WTC11 (cell line): Measurements from ENCODE around the gene CCDC183. TPM values are rescaled to one million over a fixed set of nuclear protein-coding genes. Genes with fewer than 3 reads are reported as not detected.

ENCODE experiments used
- ATAC-seq: fragments of 200-7000 bp; cut with Tn5 transposase; 2 replicates; pipeline ENCODE4 v1.10.0; 2021; ENCODE audit warnings: mild to moderate bottlenecking, moderate library complexity
- CTCF ChIA-PET: fragments of 300-600 bp; sonication (Branson Sonifier 250); formaldehyde crosslinking; loops from one replicate; lab custom pipeline; 2021; ENCODE audit warnings: antibody characterized with exemption; lab: Charles Lee
- POLR2A ChIA-PET: fragments of 350-600 bp; sonication (Branson Sonifier 250); formaldehyde crosslinking; loops from one replicate; lab custom pipeline; 2021; ENCODE audit warnings: antibody characterized with exemption; lab: Charles Lee
- DNase-seq: peaks from one replicate; pipeline ENCODE4 v3.0.0; 2021; ENCODE audit warnings: low spot score
- H3K27ac Mint-ChIP-seq: 2 replicates; pipeline ENCODE4 v1.8.0; 2021; ENCODE audit warnings: mixed read lengths
- H3K27me3 Mint-ChIP-seq: 2 replicates; pipeline ENCODE4 v1.8.0; 2021; ENCODE audit warnings: low read depth, mild to moderate bottlenecking, moderate library complexity, mixed read lengths
- H3K36me3 Mint-ChIP-seq: 2 replicates; pipeline ENCODE4 v1.8.0; 2021; ENCODE audit warnings: mixed read lengths
- H3K4me1 Mint-ChIP-seq: 2 replicates; pipeline ENCODE4 v1.8.0; 2022; ENCODE audit warnings: mixed read lengths
- H3K4me3 Mint-ChIP-seq: 2 replicates; pipeline ENCODE4 v1.8.0; 2021; ENCODE audit warnings: mild to moderate bottlenecking, moderate library complexity, mixed read lengths
- H3K9me3 Mint-ChIP-seq: 2 replicates; pipeline ENCODE4 v1.8.0; 2021; ENCODE audit warnings: mixed read lengths
- FOXP1 ChIP-seq: sonication (generic); formaldehyde crosslinking; IDR thresholded peaks from 2 replicates; pipeline ENCODE4 v1.8.0; 2022; ENCODE audit warnings: missing genetic modification reagents, mild to moderate bottlenecking, moderate library complexity, borderline replicate concordance
- GTF2I ChIP-seq: fragments of 250-450 bp; sonication (Bioruptor Pico); conservative IDR thresholded peaks from 2 replicates; pipeline ENCODE4 v1.4.0; 2021; ENCODE audit warnings: mild to moderate bottlenecking
- HMGA2 ChIP-seq: fragments of 250-450 bp; sonication (Bioruptor Pico); IDR thresholded peaks from 2 replicates; pipeline ENCODE4 v1.4.0; 2021; ENCODE audit warnings: mild to moderate bottlenecking, moderate library complexity
- JUN ChIP-seq: sonication (generic); formaldehyde crosslinking; IDR thresholded peaks from 2 replicates; pipeline ENCODE4 v1.8.0; 2023; ENCODE audit warnings: mild to moderate bottlenecking, missing genetic modification reagents
- PRRX2 ChIP-seq: fragments of 250-450 bp; sonication (Bioruptor Pico); IDR thresholded peaks from 2 replicates; pipeline ENCODE4 v1.8.0; 2021; ENCODE audit warnings: mild to moderate bottlenecking
- RELA ChIP-seq: sonication (generic); formaldehyde crosslinking; IDR thresholded peaks from 2 replicates; pipeline ENCODE4 v1.8.1; 2022; ENCODE audit warnings: missing genetic modification reagents, mild to moderate bottlenecking, borderline replicate concordance
- RORB ChIP-seq: fragments of 250-450 bp; sonication (Bioruptor Pico); IDR thresholded peaks from 2 replicates; pipeline ENCODE4 v1.9.0; 2021; ENCODE audit warnings: mild to moderate bottlenecking
- TEAD1 ChIP-seq: sonication (generic); formaldehyde crosslinking; IDR thresholded peaks from 2 replicates; pipeline ENCODE4 v1.8.0; 2022; ENCODE audit warnings: mild to moderate bottlenecking, missing genetic modification reagents
- ZNF317 ChIP-seq: sonication (generic); formaldehyde crosslinking; IDR thresholded peaks from 2 replicates; pipeline ENCODE4 v1.8.1; 2023; ENCODE audit warnings: low read depth, mild to moderate bottlenecking, moderate library complexity, missing genetic modification reagents, borderline replicate concordance
- total RNA-seq: library from RNA; stranded (reverse); gene quantifications from 3 replicates; pipeline ENCODE4 v1.2.3, GENCODE V29; 2021
- TF ChIP-seq, protein P1 (sequence below): sonication (generic); formaldehyde crosslinking; IDR thresholded peaks from 2 replicates; pipeline ENCODE4 v1.8.1; 2022; ENCODE audit warnings: missing genetic modification reagents, borderline replicate concordance
- TF ChIP-seq, protein P2 (sequence below): fragments of 200-600 bp; IDR thresholded peaks from 2 replicates; pipeline ENCODE4 v1.8.0; 2022; ENCODE audit warnings: antibody characterized with exemption
- TF ChIP-seq, protein P3 (sequence below): sonication (generic); formaldehyde crosslinking; IDR thresholded peaks from 2 replicates; pipeline ENCODE4 v1.8.1; 2023; ENCODE audit warnings: mild to moderate bottlenecking, moderate library complexity, missing genetic modification reagents
- TF ChIP-seq, protein P4 (sequence below): fragments of 250-450 bp; sonication (Bioruptor Pico); conservative IDR thresholded peaks from 2 replicates; pipeline ENCODE4 v1.9.0; 2021; ENCODE audit warnings: mild to moderate bottlenecking

Gene CCDC183
- total RNA-seq, 1 experiment from 2014 or later = 2.1 TPM

- TF ChIP-seq, protein P1, sequence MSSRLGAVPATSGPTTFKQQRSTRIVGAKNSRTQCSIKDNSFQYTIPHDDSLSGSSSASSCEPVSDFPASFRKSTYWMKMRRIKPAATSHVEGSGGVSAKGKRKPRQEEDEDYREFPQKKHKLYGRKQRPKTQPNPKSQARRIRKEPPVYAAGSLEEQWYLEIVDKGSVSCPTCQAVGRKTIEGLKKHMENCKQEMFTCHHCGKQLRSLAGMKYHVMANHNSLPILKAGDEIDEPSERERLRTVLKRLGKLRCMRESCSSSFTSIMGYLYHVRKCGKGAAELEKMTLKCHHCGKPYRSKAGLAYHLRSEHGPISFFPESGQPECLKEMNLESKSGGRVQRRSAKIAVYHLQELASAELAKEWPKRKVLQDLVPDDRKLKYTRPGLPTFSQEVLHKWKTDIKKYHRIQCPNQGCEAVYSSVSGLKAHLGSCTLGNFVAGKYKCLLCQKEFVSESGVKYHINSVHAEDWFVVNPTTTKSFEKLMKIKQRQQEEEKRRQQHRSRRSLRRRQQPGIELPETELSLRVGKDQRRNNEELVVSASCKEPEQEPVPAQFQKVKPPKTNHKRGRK = no peak
- no peak for TF ChIP-seq PRRX2 (CRISPR knock-in tag)
- TF ChIP-seq, protein P2, sequence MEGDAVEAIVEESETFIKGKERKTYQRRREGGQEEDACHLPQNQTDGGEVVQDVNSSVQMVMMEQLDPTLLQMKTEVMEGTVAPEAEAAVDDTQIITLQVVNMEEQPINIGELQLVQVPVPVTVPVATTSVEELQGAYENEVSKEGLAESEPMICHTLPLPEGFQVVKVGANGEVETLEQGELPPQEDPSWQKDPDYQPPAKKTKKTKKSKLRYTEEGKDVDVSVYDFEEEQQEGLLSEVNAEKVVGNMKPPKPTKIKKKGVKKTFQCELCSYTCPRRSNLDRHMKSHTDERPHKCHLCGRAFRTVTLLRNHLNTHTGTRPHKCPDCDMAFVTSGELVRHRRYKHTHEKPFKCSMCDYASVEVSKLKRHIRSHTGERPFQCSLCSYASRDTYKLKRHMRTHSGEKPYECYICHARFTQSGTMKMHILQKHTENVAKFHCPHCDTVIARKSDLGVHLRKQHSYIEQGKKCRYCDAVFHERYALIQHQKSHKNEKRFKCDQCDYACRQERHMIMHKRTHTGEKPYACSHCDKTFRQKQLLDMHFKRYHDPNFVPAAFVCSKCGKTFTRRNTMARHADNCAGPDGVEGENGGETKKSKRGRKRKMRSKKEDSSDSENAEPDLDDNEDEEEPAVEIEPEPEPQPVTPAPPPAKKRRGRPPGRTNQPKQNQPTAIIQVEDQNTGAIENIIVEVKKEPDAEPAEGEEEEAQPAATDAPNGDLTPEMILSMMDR = no peak
- no peak for TF ChIP-seq FOXP1 (CRISPR knock-in tag)
- TF ChIP-seq, all 79 proteins: peak for 0
These were observed 48.8 kb downstream of the CCDC183 start (continued) for GRCh38 chr9:136844761-136845464.

GRCh38 chr9:136845465-136846260 is 49.5 kb downstream of the CCDC183 start:
- DNase-seq (no peak), ATAC-seq (no peak)
- no peaks in the 10 kb centered on the region for H3K9me3 Mint-ChIP-seq
- ChIA-PET CTCF (interaction anchor here (1.1 to 2.0 kb wide), 4 partner anchors 36 to 133 kb away, joined by 3 to 8 read pairs (median 6); no protein-coding TSS in a partner anchor), POLR2A (interaction anchor here (0.5 kb wide), 1 partner anchor 158 kb away, joined by 5 read pairs; no protein-coding TSS in a partner anchor)
- TF ChIP-seq, protein P3, sequence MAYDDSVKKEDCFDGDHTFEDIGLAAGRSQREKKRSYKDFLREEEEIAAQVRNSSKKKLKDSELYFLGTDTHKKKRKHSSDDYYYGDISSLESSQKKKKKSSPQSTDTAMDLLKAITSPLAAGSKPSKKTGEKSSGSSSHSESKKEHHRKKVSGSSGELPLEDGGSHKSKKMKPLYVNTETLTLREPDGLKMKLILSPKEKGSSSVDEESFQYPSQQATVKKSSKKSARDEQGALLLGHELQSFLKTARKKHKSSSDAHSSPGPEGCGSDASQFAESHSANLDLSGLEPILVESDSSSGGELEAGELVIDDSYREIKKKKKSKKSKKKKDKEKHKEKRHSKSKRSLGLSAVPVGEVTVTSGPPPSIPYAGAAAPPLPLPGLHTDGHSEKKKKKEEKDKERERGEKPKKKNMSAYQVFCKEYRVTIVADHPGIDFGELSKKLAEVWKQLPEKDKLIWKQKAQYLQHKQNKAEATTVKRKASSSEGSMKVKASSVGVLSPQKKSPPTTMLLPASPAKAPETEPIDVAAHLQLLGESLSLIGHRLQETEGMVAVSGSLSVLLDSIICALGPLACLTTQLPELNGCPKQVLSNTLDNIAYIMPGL (CRISPR knock-in tag) = no peak
- TF ChIP-seq GTF2I (CRISPR knock-in tag) = no peak
- no peak for TF ChIP-seq RORB (CRISPR knock-in tag)
- no peak for TF ChIP-seq RELA (CRISPR knock-in tag)
- TF ChIP-seq TEAD1 = no peak
- no peak for TF ChIP-seq HMGA2 (CRISPR knock-in tag)
- TF ChIP-seq JUN (CRISPR knock-in tag) = no peak
- TF ChIP-seq, protein P4, sequence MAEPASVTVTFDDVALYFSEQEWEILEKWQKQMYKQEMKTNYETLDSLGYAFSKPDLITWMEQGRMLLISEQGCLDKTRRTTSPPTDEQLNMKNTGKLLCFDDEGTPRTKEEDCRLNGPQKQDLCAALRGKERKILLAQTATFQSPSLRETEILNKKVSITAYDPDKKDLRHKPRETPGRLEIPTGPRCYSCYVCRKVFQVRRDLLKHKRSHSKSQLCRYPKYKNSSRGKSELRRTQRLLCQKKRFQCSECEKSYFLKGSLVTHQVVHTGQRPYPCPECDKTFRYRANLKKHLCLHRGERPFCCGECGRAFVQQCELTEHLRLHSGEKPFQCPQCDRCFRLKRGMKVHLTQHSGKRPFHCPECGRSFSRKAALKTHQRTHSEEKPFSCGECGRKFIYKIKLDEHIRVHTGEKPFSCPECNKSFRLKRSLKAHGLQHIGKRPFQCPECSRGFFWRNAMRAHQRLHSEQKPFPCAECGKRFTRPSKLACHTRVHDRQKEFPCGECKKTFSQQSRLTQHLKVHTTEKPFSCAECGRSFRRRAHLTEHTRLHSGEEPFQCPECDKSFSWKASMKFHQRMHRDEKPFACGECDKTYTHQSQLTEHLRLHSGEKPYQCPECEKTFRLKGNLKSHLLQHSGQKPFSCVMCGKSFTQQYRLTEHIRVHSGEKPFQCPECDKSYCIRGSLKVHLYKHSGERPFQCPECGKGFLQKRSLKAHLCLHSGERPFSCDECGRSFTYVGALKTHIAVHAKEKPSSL = no peak
- no peak for TF ChIP-seq ZNF317 (CRISPR knock-in tag)
- peaks cover 2% of the 10 kb centered on the region; the same call in 1 of the 2 replicates for H3K36me3 Mint-ChIP-seq
- H3K27me3 Mint-ChIP-seq = peaks cover 3% of the 10 kb centered on the region
- no peak overlapping the region for H3K27ac Mint-ChIP-seq
- H3K4me3 Mint-ChIP-seq = no peak overlapping the region
- H3K4me1 Mint-ChIP-seq = peaks cover 23% of the 10 kb centered on the region
